ENCODE data around the gene MAB21L1. TPM values are rescaled to one million over a fixed set of nuclear protein-coding genes. Genes with fewer than 3 reads are reported as not detected.

Gene MAB21L1
- total RNA-seq, 1 experiment from 2014 or later, result not detected

DNA sequence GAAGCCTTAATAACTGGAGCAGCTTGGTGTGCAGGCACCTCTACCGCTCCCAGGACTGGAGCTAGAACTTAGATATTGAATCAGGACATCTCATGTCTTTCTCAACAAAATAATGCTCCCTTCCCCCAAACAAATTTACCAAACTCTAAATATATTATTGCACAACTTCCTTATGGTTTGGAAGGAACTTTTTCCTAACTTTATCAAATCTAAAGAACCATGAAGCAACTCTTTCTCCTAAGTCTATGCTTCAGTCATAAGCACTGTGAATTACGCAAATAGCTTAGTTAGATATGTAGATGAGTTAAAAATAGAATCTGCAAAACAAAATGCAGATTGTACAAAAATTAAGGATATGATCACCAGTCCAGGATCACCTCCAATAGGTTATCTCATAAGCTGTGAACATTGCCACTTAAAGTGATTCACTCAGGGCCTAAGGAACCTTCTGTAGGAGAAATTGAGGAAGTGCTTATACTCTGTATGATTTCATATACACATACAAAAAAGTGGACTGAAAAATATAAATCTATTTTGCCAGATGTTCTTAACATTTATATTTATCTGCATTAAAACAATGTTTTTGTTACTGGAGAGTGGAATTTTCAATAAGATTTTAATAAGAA, 20.4 kb upstream of the MAB21L1 start:
- no peaks in the 10 kb centered on the region for H3K9me3 ChIP-seq (ENCODE audit: control insufficient read depth, insufficient read depth, low read depth, low read length)
- BruUV-seq (replicated peaks), result no TSS peak
- TF ChIP-seq, protein P1, sequence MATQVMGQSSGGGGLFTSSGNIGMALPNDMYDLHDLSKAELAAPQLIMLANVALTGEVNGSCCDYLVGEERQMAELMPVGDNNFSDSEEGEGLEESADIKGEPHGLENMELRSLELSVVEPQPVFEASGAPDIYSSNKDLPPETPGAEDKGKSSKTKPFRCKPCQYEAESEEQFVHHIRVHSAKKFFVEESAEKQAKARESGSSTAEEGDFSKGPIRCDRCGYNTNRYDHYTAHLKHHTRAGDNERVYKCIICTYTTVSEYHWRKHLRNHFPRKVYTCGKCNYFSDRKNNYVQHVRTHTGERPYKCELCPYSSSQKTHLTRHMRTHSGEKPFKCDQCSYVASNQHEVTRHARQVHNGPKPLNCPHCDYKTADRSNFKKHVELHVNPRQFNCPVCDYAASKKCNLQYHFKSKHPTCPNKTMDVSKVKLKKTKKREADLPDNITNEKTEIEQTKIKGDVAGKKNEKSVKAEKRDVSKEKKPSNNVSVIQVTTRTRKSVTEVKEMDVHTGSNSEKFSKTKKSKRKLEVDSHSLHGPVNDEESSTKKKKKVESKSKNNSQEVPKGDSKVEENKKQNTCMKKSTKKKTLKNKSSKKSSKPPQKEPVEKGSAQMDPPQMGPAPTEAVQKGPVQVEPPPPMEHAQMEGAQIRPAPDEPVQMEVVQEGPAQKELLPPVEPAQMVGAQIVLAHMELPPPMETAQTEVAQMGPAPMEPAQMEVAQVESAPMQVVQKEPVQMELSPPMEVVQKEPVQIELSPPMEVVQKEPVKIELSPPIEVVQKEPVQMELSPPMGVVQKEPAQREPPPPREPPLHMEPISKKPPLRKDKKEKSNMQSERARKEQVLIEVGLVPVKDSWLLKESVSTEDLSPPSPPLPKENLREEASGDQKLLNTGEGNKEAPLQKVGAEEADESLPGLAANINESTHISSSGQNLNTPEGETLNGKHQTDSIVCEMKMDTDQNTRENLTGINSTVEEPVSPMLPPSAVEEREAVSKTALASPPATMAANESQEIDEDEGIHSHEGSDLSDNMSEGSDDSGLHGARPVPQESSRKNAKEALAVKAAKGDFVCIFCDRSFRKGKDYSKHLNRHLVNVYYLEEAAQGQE (IDR thresholded peaks at IDR 0.05; ENCODE audit: insufficient read depth in 1 of 2, low read depth in 2 of 2, low read length in 1 of 2), result no peak
- TF ChIP-seq POLR2AphosphoS5 (IDR thresholded peaks at IDR 0.05; ENCODE audit: low read depth, low read length), result no peak
- TF ChIP-seq SIN3A (IDR thresholded peaks at IDR 0.05; ENCODE audit: borderline replicate concordance, insufficient read depth, low read depth, low read length), result no peak
- TF ChIP-seq, protein P2, sequence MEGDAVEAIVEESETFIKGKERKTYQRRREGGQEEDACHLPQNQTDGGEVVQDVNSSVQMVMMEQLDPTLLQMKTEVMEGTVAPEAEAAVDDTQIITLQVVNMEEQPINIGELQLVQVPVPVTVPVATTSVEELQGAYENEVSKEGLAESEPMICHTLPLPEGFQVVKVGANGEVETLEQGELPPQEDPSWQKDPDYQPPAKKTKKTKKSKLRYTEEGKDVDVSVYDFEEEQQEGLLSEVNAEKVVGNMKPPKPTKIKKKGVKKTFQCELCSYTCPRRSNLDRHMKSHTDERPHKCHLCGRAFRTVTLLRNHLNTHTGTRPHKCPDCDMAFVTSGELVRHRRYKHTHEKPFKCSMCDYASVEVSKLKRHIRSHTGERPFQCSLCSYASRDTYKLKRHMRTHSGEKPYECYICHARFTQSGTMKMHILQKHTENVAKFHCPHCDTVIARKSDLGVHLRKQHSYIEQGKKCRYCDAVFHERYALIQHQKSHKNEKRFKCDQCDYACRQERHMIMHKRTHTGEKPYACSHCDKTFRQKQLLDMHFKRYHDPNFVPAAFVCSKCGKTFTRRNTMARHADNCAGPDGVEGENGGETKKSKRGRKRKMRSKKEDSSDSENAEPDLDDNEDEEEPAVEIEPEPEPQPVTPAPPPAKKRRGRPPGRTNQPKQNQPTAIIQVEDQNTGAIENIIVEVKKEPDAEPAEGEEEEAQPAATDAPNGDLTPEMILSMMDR (IDR thresholded peaks at IDR 0.05), result no peak
- no peak for TF ChIP-seq TCF7L2 (IDR thresholded peaks at IDR 0.05; ENCODE audit: low read depth, low read length)
- no peaks in the 10 kb centered on the region for H3K27me3 ChIP-seq (ENCODE audit: control insufficient read depth, insufficient read depth, low read length)
- CTCF ChIA-PET, result no interaction called here
- intact Hi-C loops (cut with micrococcal nuclease; ENCODE audit: unreplicated experiment), result no loop called here
- H3K4me3 ChIP-seq (ENCODE audit: low read depth in 2 of 2, low read length in 2 of 2), result no peak overlapping the region
- no peak for ATAC-seq
- in situ Hi-C loops (cut with HindIII; ENCODE audit: low pct_unique_long_range_greater_than_20kb, low sequenced_read_pairs), result no loop called here
- no peaks in the 10 kb centered on the region for H3K4me1 ChIP-seq (ENCODE audit: control insufficient read depth, insufficient read depth, low read length)
- H3K27ac ChIP-seq (ENCODE audit: low read length), result no peak overlapping the region
- DNase-seq (ENCODE audit: low read depth, low spot score), result no peak
- no peaks in the 10 kb centered on the region for H3K36me3 ChIP-seq (ENCODE audit: control insufficient read depth, insufficient read depth, low read length)
- POLR2A ChIA-PET, result no interaction called here

DNA sequence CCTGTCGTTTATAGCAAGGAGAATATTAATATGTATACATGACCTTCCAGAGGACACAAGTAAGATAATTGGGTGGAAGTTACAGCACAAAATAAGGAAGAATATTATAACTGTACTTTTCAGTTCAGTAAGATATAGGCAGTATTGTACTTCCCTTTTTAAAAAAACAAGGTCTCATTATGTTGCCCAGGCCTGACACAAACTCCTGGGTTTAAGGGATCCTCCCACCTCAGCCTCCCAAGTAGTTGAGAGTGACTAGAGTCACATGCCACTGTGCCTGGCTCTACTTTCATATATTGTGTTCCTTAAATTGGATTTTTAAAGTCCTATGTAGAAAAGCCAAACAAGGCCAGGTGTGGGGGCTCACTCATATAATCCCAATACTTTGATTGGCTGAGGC, 19.5 kb upstream of the MAB21L1 start:
- CTCF ChIA-PET, result no interaction called here
- H3K27me3 ChIP-seq (ENCODE audit: control insufficient read depth, insufficient read depth, low read length), result no peaks in the 10 kb centered on the region
- POLR2A ChIA-PET, result no interaction called here
- no peak for TF ChIP-seq TCF7L2 (IDR thresholded peaks at IDR 0.05; ENCODE audit: low read depth, low read length)
- TF ChIP-seq, protein P1 (IDR thresholded peaks at IDR 0.05; ENCODE audit: insufficient read depth in 1 of 2, low read depth in 2 of 2, low read length in 1 of 2), result no peak
- TF ChIP-seq SIN3A (IDR thresholded peaks at IDR 0.05; ENCODE audit: borderline replicate concordance, insufficient read depth, low read depth, low read length), result no peak
- TF ChIP-seq, protein P2 (IDR thresholded peaks at IDR 0.05), result no peak
- no peak for TF ChIP-seq POLR2AphosphoS5 (IDR thresholded peaks at IDR 0.05; ENCODE audit: low read depth, low read length)
- H3K27ac ChIP-seq (ENCODE audit: low read length), result no peak overlapping the region
- ATAC-seq, result no peak
- no TSS peak for BruUV-seq (replicated peaks)
- no peak for DNase-seq (ENCODE audit: low read depth, low spot score)
- no peaks in the 10 kb centered on the region for H3K36me3 ChIP-seq (ENCODE audit: control insufficient read depth, insufficient read depth, low read length)
- no peaks in the 10 kb centered on the region for H3K4me1 ChIP-seq (ENCODE audit: control insufficient read depth, insufficient read depth, low read length)
- intact Hi-C loops (cut with micrococcal nuclease; ENCODE audit: unreplicated experiment) (no loop called here), in situ Hi-C loops (cut with HindIII; ENCODE audit: low pct_unique_long_range_greater_than_20kb, low sequenced_read_pairs) (no loop called here)
- no peak overlapping the region for H3K4me3 ChIP-seq (ENCODE audit: low read depth in 2 of 2, low read length in 2 of 2)
- no peaks in the 10 kb centered on the region for H3K9me3 ChIP-seq (ENCODE audit: control insufficient read depth, insufficient read depth, low read depth, low read length)

Measured in Panc1 (cell line).